HG02759 (cell line): ENCODE results near the gene INPP5B.
"Not testable (repeated sequence)": the region's sequence is repeated elsewhere in the genome, so short reads cannot be mapped to it uniquely, and the experiment has no call there.

Source experiments
- ATAC-seq: cut with Tn5 transposase; IDR thresholded peaks from one replicate; pipeline ENCODE4 v1.9.1; 2021; ENCODE audit warnings: mild to moderate bottlenecking, moderate library complexity; ENCODE audit not compliant: unreplicated experiment

The INPP5B gene

DNA sequence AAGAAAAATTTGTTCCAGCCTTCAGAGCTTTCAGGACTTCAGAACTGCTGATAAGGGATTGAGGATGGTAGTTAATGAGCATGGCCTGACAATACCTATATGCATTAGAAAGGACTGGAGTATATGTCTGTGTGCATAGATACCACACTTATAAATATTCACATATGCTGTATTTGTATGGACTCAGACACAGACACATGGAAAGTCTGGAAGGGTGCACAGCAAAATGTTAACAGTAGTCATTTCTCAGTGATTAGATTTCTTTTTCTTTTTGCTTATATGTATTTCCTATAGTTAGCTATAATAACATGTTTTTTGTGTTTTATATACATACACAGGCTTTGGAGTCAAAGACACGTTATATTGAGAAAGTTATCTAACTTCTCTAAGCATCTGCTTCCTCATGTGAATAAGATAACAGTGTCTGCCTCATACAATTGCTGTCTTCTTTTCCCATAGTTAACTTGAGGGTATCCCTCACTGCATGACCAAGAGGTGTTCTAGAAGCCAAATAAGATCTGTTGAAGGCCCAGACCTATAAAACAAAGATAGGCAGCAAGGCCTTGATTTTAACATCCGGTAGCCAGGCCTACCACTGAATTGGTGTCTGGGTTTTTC is 31.3 kb downstream of the INPP5B start:
- ATAC-seq: no peak

DNA sequence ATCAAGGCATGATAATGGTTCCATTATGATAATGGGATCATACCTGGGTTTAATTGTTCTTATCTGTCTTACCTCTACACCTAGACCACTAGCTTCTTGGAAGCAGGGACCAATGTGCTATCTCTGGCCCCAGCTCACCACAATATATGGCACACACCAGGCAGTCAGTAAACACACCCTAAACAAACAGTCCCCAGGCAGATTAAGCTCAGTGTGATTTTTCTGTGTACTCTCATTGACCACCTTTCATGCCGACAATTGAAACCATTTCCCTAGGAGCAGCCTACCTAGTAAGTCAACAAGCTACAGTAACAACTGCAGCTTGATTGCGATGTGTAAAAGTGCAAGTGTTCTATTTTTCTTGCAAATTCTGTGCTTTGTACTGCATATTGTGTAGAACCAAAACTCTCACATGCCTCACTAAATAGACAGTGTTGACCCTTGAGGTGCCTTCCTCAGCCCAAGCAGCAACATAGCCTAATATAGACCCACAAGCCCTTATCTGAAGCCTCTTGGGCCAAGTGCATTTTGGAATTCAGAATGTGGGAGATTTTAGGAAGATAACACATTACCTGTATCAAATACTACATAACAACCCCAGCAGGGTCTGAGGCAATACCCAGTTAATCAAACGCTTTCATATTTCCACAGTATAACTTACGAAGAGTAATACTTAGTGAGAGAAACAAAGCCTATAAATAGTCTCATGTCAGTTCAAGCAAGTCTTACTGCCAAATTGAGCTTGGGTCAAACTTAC is 32.0 kb downstream of the INPP5B start:
- ATAC-seq: no peak

DNA sequence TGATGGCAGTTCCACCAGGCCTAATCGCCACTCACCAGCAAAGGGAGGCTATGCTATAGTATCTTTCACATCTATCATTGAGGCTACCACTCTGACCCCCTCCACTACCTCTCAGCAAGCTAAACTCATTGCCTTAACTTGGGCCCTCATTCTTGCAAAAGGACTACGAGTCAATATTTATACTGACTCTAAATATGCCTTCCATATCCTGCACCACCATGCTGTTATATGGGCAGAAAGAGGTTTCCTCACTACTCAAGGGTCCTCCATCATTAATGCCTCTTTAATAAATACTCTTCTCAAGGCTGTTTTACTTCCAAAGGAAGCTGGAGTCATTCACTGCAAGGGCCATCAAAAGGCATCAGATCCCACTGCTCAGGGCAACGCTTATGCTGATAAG is 35.4 kb downstream of the INPP5B start:
- ATAC-seq: not testable (repeated sequence)

DNA sequence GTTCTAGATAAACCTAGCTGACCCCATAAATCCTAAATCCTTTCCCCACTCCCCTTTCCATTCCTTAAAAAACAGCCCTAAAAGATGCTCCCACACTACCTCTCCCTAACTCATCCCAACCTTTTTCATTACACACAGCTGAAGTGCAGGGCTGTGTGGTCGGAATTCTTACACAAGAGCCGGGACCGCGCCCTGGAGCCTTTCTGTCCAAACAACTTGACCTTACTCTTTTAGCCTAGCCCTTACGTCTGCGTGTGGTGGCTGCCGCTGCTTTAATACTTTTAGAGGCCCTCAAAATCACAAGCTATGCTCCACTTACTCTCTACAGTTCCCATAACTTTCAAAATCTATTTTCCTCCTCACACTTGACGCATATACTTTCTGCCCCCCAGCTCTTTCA is 36.0 kb downstream of the INPP5B start:
- ATAC-seq: not testable (repeated sequence)

DNA sequence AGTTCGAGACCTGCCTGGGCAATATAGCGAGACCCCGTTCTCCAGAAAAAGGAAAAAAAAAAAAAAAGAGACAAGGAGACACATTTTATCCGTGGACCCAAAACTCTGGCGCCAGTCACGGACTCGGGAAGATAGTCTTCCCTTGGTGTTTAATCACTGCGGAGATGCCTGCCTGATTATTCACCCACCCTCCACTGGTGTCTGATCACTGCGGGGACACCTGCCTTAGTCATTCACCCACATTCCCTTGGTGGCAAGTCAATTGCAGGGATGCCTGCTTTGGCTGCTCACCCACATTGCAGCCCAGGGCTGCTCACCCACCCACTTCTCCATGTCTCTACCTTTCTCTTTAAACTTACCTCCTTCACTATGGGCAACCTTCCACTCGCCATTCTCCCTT is 38.3 kb downstream of the INPP5B start:
- not testable (repeated sequence) for ATAC-seq

DNA sequence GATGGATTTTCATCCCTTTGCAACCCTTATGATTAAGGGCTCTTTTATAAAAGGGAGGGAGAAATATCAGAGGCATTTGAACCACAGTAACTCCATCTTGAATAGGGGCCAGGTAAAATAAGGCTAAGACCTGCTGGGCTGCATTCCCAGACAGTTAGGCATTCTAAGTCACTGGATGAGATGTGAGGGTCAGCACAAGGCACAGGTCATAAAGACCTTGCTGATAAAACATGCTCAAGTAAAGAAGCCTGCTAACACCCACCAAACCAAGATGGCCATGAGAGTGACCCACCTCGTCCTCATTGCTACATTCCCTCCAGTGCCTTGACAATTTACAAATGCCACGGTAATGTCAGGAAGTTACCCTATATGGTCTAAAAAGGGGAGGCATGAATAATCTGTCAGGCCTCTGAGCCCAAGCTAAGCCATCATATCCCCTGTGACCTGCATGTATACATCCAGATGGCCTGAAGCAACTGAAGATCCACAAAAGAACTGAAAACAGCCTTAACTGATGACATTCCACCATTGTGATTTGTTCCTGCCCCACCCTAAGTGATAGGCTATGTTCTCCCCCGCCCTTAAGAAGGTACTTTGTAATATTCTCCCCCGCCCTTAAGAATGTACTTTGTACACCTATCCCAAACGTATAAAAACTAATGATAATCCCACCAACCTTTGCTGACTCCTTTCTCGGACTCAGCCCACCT is 39.3 kb downstream of the INPP5B start:
- not testable (repeated sequence) for ATAC-seq

DNA sequence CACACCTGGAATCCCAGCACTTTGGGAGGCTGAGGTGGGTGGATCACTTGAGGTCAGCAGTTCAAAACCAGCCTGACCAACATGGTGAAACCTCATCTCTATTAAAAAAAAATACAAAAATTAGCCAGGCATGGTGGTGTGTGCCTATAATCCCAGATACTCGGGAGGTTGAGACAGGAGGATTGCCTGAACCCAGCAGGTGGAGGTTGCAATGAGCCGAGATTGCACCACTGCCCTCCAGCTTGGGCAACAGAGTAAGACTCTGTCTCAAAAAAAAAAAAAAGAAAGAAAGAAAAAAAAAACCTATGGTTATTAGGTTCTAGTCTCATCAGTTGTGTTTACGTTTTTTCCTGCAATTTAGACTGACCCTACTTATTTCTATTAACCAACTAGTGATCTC is 40.3 kb downstream of the INPP5B start:
- not testable (repeated sequence) for ATAC-seq

DNA sequence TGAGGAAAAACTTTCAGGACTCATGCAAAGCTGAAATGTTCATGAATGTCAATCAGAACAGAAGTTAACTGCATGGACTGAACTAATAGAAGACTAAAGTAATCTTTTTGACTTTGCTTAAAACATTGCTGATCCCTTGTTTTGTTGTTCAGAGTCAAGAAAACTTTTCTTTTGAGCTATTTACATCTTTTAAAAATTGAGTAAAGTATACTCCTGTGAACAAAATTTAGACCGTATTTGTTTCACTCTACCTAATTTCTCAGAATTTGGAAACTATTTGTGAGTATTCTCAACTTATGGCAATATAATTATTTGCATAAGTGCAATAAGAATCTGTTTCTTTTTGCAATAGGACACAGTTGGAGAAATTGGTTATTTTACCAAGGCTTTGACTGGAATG is 41.1 kb downstream of the INPP5B start:
- no peak for ATAC-seq

DNA sequence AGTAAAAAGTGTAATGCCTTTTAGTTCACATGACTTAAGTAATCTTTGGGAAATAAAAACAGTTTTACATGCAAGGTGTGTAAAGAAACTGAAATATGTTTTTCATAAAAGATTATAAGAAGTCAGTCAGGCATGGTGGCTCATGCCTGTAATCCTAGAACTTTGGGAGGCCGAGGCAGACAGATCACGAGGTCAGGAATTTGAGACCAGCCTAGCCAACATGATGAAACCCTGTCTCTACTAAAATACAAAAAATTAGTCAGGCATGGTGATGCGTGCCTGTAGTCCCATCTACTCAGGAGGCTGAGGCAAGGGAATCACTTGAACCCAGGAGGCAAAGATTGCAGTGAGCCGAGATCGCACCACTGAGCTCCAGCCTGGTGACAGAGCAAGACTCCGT is 42.9 kb downstream of the INPP5B start:
- ATAC-seq: not testable (repeated sequence)

DNA sequence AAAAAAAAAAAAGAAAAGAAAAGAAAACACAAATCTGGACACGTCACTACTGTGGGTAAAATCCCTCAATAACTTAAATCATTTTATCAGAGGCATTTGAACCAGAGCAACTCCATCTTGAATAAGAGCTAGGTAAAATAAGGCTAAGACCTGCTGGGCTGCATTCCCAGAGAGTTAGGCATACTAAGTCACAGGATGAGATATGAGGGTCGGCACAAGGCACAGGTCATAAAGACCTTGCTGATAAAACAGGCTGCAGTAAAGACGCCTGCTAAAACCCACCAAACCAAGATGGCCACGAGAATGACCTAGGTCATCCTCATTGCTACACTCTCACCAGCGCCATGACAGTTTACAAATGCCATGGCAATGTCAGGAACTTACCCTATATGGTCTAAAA is 43.9 kb downstream of the INPP5B start:
- ATAC-seq: no peak

DNA sequence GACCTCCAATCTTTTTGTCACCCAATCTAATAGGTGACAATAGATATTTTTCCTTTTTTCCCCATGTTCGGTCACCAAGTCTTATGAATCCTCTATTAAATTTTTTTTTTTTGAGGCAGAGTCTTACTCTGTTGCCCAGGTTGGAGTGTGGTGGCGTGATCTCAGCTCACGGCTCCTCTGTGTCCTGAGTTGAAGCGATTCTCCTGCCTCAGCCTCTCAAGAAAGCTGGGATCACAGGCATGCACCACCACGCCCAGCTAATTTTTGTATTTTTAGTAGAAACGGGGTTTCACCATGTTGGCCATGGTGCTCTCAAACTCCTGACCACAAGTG is 45.0 kb downstream of the INPP5B start:
- ATAC-seq: peak; percentile 17

DNA sequence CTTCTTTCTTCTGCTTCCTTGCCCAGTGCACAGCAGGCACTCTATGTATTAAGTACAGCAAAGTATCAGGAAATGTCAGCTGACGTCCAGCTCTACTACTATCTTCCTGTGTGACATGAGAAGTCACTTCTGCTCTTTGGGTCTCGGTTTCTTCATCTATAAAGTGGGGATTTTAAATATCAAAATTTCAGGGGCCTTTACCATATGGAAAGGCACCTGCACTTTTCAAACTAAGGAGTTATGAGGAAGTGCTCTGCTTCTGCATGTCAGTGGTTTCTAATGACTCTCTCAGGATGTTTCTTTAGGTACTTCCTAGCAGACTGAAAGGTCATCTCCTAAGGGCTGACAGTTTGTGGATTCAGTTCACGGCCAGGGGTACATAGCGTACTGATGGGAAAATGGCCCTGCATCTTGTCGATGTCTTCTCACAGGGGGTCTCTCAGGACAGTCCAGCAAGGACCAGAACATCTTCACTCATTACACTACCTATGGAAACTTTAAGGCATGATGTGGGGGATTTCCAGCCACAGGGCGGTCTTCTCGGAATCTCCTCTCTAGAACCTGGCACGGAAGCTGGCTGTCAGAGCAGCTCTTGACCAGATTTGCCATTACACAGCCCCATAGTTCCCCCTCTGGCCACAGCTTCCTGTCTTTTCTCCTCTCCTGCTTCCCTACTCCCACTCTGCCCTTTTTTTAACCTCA is 45.5 kb downstream of the INPP5B start:
- peak; percentile 74 for ATAC-seq

DNA sequence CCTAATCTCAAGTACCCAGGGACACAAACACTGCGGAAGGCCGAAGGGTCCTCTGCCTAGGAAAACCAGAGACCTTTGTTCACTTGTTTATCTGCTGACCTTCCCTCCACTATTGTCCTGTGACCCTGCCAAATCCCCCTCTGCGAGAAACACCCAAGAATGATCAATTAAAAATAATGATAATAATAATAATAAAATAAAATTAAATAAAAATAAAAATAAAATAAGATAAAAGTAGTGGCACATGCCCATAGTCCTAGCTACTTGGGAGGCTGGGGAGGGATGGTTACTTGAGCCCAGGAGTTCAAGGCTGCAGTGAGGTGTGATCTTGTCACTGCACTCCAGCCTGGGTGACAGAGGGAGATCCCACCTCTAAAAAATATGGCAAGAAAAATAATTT is 49.3 kb downstream of the INPP5B start:
- not testable (repeated sequence) for ATAC-seq

DNA sequence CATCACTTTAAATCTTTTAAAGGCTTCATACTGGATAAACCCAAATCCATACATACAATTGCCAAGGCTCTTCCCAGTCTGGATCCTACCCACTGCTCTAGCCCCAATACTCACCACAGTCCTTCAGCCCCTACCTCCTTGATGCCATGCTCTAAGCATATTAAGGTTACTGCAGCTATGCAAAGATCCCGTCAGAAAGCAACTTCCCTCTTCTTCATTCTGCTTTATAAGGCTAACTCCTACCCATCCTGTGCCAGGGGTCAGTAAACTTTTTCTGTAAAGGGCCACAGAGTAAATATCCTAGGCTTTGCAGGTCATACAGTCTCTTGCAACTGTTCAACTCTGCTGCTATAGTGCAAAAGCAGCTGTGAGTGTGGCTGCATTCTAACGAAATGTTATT is 53.2 kb downstream of the INPP5B start:
- ATAC-seq: no peak

DNA sequence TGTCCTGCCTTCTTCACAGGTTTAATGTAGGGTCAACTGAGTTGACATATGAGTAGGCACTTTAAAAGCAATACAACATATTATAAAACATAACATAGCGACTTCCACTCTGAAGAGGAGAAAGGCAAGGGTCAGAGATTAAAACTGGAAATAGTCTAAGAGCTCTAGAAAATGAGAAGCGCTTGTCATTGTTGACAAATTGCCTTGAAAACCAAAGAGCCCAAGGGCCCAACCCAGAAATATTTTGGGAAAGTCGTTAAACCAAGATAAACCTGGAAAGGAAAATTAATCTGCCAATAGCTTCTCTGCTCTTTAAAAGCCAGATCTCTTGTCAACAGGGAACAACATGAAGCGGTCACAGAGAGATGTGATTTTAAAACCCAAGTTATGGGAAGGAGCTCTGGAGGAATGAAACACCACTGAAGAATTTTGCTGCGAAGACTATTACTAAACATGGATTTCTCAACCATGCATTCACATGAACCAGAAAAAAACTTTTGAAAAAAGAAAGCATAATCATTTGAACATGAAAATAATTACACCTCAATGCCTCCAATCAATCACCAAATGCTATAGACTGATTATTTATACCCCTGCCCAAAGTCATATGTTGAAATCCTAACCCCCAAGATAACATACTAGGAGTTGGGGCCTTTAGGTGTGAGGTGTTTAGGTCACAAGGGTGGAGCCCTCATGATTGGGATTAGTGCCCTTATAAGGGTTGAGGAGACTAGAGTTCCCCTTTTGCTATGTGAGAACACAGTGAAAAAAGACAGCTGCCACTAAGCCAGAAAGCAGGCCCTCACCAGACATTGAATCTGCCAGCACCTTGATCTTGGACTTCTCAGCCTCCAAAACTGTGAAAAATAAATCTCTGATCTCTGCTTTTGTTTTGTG is 54.5 kb downstream of the INPP5B start:
- ATAC-seq: no peak

DNA sequence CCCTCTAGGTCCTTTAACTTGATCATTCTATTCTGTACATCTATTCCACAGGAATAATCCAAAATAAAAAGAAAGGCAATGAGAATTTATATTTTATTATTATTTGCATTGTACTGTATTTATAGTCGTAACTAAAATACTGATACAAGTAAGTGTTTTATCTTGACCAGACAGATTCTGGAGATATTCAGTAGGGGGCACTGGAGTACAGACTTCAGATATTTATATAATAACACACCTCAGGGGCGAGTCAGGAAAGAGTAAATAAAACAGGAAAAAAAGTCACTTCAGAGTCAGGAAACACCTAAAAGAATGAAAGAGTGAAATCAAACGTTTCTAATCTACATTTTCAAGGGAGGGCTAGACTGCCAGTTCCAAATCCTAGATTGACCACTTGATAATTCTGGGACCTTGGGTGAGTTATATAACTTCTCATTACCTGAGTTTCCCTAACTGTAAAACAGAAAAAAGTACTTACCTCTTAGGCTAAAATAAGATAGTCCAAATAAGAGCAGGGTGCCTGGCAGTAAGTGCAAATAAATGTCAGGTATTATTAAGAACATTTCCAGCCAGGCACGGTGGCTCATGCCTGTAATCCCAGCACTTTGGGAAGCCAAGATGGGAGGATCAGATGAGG is 56.4 kb downstream of the INPP5B start:
- no peak for ATAC-seq

DNA sequence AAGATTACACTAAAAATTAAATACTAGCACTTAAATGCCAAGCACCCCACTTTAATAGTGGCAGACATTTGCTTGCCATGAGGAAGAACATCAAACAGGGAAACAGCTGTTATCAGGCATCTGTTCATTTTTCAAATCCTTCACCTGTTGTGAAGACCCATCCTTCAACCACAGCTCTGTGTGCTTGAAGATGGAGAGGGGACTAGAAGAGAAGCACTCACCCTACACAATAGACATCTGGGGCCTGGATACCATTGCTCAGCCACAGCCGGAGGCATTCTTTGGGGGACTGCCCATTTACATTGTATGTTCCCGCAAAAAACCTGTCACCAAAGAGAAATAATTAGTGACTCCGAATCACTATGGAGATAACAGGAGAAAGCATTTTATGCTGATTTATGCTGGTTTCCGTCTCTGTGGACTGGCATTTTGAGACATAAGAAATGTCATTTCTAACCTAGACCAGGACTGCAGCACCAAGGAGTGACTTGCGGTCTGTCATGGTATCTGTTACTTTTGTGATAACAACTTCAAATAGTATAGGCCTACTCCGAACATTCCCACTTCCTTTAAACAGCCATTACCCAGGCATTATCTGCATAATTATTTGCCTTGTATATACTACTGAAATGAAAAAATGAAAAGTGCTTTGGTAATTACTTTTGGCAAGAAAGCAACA is 58.7 kb downstream of the INPP5B start:
- ATAC-seq: no peak

DNA sequence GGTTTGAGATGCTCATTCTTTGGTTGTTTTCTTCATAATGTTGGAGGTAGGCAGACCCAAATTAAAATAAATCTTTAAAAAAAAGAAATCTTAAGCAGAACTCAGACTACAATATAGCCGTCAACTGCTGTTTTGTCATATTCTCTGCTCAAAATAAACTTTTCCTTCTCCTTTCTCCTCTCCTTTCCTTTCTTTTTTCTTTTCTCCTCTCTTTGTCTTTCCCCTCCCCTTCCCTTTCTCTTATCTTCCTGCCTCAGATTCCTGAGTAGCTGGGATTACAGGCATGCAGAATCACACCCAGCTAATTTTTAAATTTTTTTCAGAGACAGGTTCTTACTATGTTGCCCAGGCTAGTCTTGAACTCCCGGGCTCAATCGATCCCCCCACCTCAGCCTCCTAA is 62.7 kb downstream of the INPP5B start:
- ATAC-seq: no peak

DNA sequence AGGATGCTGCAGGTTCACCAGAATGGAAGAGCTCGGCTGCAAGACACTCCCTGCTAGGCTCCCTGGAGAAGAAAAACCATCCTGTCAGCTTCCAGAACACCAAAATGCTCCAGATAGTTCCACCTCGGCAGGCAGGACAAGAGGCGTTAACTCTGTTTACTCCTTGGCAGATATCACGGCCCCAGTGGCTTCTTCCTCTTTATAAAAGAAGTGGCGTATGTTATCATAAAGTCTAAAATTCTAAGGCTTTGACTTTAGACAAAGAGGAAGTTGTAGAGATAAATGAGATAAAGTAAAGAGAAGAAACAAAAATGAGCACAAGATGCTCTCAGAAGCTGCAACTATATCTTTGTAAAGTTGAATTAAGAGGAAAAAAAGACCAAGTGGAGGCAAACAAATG is 63.2 kb downstream of the INPP5B start:
- ATAC-seq: no peak

DNA sequence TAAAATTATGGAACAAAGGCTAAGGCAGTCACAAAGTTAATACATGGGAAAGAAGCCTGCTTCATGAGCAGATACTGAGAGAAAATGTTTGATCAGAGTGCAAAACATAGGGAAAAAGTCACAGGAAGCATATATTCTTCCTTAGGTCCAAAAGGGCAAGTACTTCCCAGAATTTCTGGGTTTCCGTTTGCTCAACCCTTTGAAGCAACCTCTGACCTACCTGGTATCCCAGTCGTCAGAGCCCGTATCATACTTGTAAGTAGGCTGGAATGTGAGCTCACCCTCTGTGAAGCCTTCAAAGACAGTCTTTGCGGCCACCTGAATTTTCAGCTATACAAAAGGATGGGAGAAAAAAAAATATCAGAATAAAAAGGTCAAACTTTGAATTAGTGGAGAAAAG is 67.0 kb downstream of the INPP5B start:
- ATAC-seq: no peak
